Fibroblast of lung (primary cell): ENCODE measurements around the gene TMEM232. TPM values are rescaled to one million over a fixed set of nuclear protein-coding genes. Genes with fewer than 3 reads are reported as not detected.

ENCODE experiments used
- DNase-seq, 2 donors: peaks; one replicate each; pipeline versions ENCODE4 v3.0.0 to v3.0.0-alpha.2; 2010; ENCODE audit warnings: low read depth in 2 of 2
- H2AFZ ChIP-seq: 2 replicates; pipeline ENCODE4 v1.5.1; 2012; ENCODE audit warnings: low read length, control low read depth, inconsistent platforms
- H3K27ac ChIP-seq: 2 replicates; pipeline ENCODE4 v1.5.1; 2011; ENCODE audit warnings: low read length, control low read depth; ENCODE audit not compliant: insufficient read depth
- H3K27me3 ChIP-seq: 2 replicates; pipeline ENCODE4 v1.5.1; 2011; ENCODE audit warnings: mild to moderate bottlenecking, low read length; ENCODE audit not compliant: control insufficient read depth, insufficient read depth
- H3K36me3 ChIP-seq: 2 replicates; pipeline ENCODE4 v1.5.1; 2011; ENCODE audit warnings: low read length; ENCODE audit not compliant: control insufficient read depth, insufficient read depth
- H3K4me1 ChIP-seq: 2 replicates; pipeline ENCODE4 v1.5.1; 2011; ENCODE audit warnings: low read length; ENCODE audit not compliant: control insufficient read depth, insufficient read depth; ENCODE audit errors: extremely low read depth
- H3K4me2 ChIP-seq: 2 replicates; pipeline ENCODE4 v1.5.1; 2011; ENCODE audit warnings: low read length, control low read depth; ENCODE audit not compliant: insufficient read depth; ENCODE audit errors: extremely low read depth
- H3K4me3 ChIP-seq, 4 experiments: fragments of 200-600 bp in 1 of 4; sonication (generic) in 1 of 4; replicated peaks in 1 of 4; 2 replicates each; pipeline ENCODE4 v1.5.1; 2011 to 2016; ENCODE audit warnings: low read length in 4 of 4, low read depth in 3 of 4, mild to moderate bottlenecking in 3 of 4, control low read depth in 2 of 4, inconsistent platforms in 1 of 4, mixed read lengths in 1 of 4; ENCODE audit not compliant: insufficient read depth in 1 of 4; ENCODE audit errors: control extremely low read depth in 1 of 4
- H3K79me2 ChIP-seq: 2 replicates; pipeline ENCODE4 v1.5.1; 2012; ENCODE audit warnings: mild to moderate bottlenecking, low read length, inconsistent platforms; ENCODE audit not compliant: control insufficient read depth, insufficient read depth
- H3K9ac ChIP-seq: 2 replicates; pipeline ENCODE4 v1.5.1; 2011; ENCODE audit warnings: mild to moderate bottlenecking, low read length, control low read depth; ENCODE audit not compliant: insufficient read depth
- H3K9me3 ChIP-seq: 2 replicates; pipeline ENCODE4 v1.5.1; 2012; ENCODE audit warnings: low read depth, low read length; ENCODE audit not compliant: control insufficient read depth, insufficient read depth
- H4K20me1 ChIP-seq: 2 replicates; pipeline ENCODE4 v1.5.1; 2011; ENCODE audit warnings: low read length; ENCODE audit not compliant: control insufficient read depth, insufficient read depth; ENCODE audit errors: extremely low read depth
- EZH2 ChIP-seq: IDR thresholded peaks from 2 replicates; pipeline ENCODE4 v1.5.1; 2012; ENCODE audit warnings: low read length, control low read depth, mild to moderate bottlenecking; ENCODE audit errors: missing control alignments
- polyA plus RNA-seq, 2 donors: library from polyadenylated mRNA; depleted of rRNA in 1 of 2; stranded (reverse) in 1 of 2; unstranded in 1 of 2; fragments of >200 nt; gene quantifications; 2 replicates each; pipeline ENCODE4 v1.2.1, GENCODE V29; 2011 to 2012; ENCODE audit warnings: missing spikeins in 1 of 2
- total RNA-seq: library from RNA; depleted of rRNA; stranded (reverse); fragments of >200 nt; gene quantifications from 2 replicates; pipeline ENCODE4 v1.2.1, GENCODE V29; 2014
- TF ChIP-seq, protein P1 (sequence below), 2 donors: IDR thresholded peaks in 1 of 2; conservative IDR thresholded peaks in 1 of 2; 1 replicate in 1 of 2; 2 replicates in 1 of 2; pipeline ENCODE4 v1.5.1; 2011 to 2012; ENCODE audit warnings: low read length in 2 of 2, control low read depth in 1 of 2, inconsistent platforms in 1 of 2, low read depth in 1 of 2, mild to moderate bottlenecking in 1 of 2

TMEM232 gene
- total and polyA plus RNA-seq, 2 donors (not counting 1 experiment from before 2014, with no cell fraction given), result 2.0 to 5.6 TPM

DNA sequence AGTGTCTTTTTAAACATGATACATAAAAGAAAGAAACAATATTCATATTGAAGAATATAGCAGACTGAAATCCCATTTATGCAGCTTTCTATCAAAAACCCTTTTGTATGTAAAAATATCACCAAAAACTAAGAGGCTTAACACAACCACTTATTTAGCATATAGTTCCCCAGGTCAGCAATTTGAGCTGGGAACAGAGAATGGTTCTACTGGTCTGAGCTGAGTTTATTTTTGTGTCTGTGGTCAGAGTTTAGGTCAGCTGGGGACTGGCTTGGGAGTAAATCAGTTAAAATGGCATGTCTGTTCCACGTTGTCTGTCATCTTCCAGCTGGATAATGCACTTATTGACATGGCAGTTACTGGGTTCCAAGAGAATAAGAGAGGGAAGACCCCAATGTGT, 165.0 kb downstream of the TMEM232 start:
- no peaks in the 10 kb centered on the region for H3K36me3 ChIP-seq
- H2AFZ ChIP-seq, result no peak overlapping the region
- H3K9ac ChIP-seq, result no peak overlapping the region
- peak in 1 of 2 donors; percentile 6 for DNase-seq
- H3K4me2 ChIP-seq, result no peak overlapping the region
- TF ChIP-seq EZH2, result no peak
- TF ChIP-seq, protein P1, sequence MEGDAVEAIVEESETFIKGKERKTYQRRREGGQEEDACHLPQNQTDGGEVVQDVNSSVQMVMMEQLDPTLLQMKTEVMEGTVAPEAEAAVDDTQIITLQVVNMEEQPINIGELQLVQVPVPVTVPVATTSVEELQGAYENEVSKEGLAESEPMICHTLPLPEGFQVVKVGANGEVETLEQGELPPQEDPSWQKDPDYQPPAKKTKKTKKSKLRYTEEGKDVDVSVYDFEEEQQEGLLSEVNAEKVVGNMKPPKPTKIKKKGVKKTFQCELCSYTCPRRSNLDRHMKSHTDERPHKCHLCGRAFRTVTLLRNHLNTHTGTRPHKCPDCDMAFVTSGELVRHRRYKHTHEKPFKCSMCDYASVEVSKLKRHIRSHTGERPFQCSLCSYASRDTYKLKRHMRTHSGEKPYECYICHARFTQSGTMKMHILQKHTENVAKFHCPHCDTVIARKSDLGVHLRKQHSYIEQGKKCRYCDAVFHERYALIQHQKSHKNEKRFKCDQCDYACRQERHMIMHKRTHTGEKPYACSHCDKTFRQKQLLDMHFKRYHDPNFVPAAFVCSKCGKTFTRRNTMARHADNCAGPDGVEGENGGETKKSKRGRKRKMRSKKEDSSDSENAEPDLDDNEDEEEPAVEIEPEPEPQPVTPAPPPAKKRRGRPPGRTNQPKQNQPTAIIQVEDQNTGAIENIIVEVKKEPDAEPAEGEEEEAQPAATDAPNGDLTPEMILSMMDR (conservative IDR thresholded peaks at IDR 0.05 in 1 of 2, IDR thresholded peaks at IDR 0.05 in 1 of 2; ENCODE audit: low read depth in 1 of 2, low read length in 2 of 2), result no peak
- no peaks in the 10 kb centered on the region for H3K4me1 ChIP-seq
- H3K27ac ChIP-seq, result no peak overlapping the region
- no peaks in the 10 kb centered on the region for H4K20me1 ChIP-seq
- H3K79me2 ChIP-seq, result no peaks in the 10 kb centered on the region
- H3K4me3 ChIP-seq, result no peak overlapping the region
- no peaks in the 10 kb centered on the region for H3K9me3 ChIP-seq
- H3K27me3 ChIP-seq, result no peaks in the 10 kb centered on the region

- Histone ChIP-seq H3K9me3 (no peaks in the 10 kb centered on the region), H3K27ac (no peak overlapping the region), H3K79me2 (no peaks in the 10 kb centered on the region), H3K36me3 (no peaks in the 10 kb centered on the region), H3K4me3 (no peak overlapping the region), H3K4me1 (no peaks in the 10 kb centered on the region), H3K27me3 (no peaks in the 10 kb centered on the region), H3K4me2 (no peak overlapping the region), H2AFZ (peak overlapping the region; percentile 33), H4K20me1 (no peaks in the 10 kb centered on the region), H3K9ac (no peak overlapping the region)
- DNase-seq, result no peak
- TF ChIP-seq, protein P1 (conservative IDR thresholded peaks at IDR 0.05 in 1 of 2, IDR thresholded peaks at IDR 0.05 in 1 of 2; ENCODE audit: low read depth in 1 of 2, low read length in 2 of 2), result no peak
- TF ChIP-seq EZH2, result no peak
Observed at GRCh38 chr5:110549301-110549700, 177.2 kb downstream of the TMEM232 start.

GRCh38 chr5:110548171-110548570, 178.3 kb downstream of the TMEM232 start:
- H3K36me3 ChIP-seq, result no peaks in the 10 kb centered on the region
- no peaks in the 10 kb centered on the region for H3K79me2 ChIP-seq
- no peak overlapping the region for H3K4me3 ChIP-seq
- H4K20me1 ChIP-seq, result no peaks in the 10 kb centered on the region
- no peak overlapping the region for H3K27ac ChIP-seq
- no peak overlapping the region for H3K9ac ChIP-seq
- DNase-seq, result no peak
- TF ChIP-seq, protein P1 (conservative IDR thresholded peaks at IDR 0.05 in 1 of 2, IDR thresholded peaks at IDR 0.05 in 1 of 2; ENCODE audit: low read depth in 1 of 2, low read length in 2 of 2), result no peak
- TF ChIP-seq EZH2, result no peak
- no peaks in the 10 kb centered on the region for H3K9me3 ChIP-seq
- H2AFZ ChIP-seq, result no peak overlapping the region
- H3K27me3 ChIP-seq, result no peaks in the 10 kb centered on the region
- no peak overlapping the region for H3K4me2 ChIP-seq
- H3K4me1 ChIP-seq, result no peaks in the 10 kb centered on the region
